Measurements from ENCODE around the gene ARHGEF33. TPM values are rescaled to one million over a fixed set of nuclear protein-coding genes. Genes with fewer than 3 reads are reported as not detected.

Gene ARHGEF33
- total RNA-seq, 4 donors from 2014 or later: 0.88 to 5.9 (median 2.2) TPM

GRCh38 chr2:38892819-38893218 lies 3.1 kb downstream of the ARHGEF33 start:
- no peaks in the 10 kb centered on the region for H3K27me3 ChIP-seq
- no peak overlapping the region for H3K4me3 ChIP-seq
- DNase-seq: no peak
- H3K4me1 ChIP-seq: no peaks in the 10 kb centered on the region
- no peak overlapping the region for H3K27ac ChIP-seq
- H3K9me3 ChIP-seq: no peaks in the 10 kb centered on the region
- intact Hi-C loops (cut with DNase I; ENCODE audit: low total_unique reads): no loop called here
- no peaks in the 10 kb centered on the region for H3K36me3 ChIP-seq
- TF ChIP-seq CTCF (IDR thresholded peaks at IDR 0.05): no peak
- TF ChIP-seq POLR2A (IDR thresholded peaks at IDR 0.05): no peak

- no peak for TF ChIP-seq POLR2A (IDR thresholded peaks at IDR 0.05)
- TF ChIP-seq CTCF (IDR thresholded peaks at IDR 0.05): no peak
- no peaks in the 10 kb centered on the region for H3K4me1 ChIP-seq
- H3K36me3 ChIP-seq: no peaks in the 10 kb centered on the region
- no peaks in the 10 kb centered on the region for H3K9me3 ChIP-seq
- H3K27me3 ChIP-seq: no peaks in the 10 kb centered on the region
- H3K4me3 ChIP-seq: no peak overlapping the region
- H3K27ac ChIP-seq: no peak overlapping the region
- DNase-seq: no peak
- intact Hi-C loops (cut with DNase I; ENCODE audit: low total_unique reads): no loop called here
These were observed 8.6 kb downstream of the ARHGEF33 start for GRCh38 chr2:38898256-38898655.

GRCh38 chr2:38900726-38901125 lies 11.1 kb downstream of the ARHGEF33 start:
- intact Hi-C loops (cut with DNase I; ENCODE audit: low total_unique reads): no loop called here
- Histone ChIP-seq H3K27ac (no peak overlapping the region), H3K9me3 (no peaks in the 10 kb centered on the region), H3K4me1 (no peaks in the 10 kb centered on the region), H3K27me3 (no peaks in the 10 kb centered on the region), H3K4me3 (no peak overlapping the region), H3K36me3 (no peaks in the 10 kb centered on the region)
- no peak for TF ChIP-seq POLR2A (IDR thresholded peaks at IDR 0.05)
- no peak for TF ChIP-seq CTCF (IDR thresholded peaks at IDR 0.05)
- DNase-seq: no peak

- no peak overlapping the region for H3K27ac ChIP-seq
- no peak overlapping the region for H3K4me3 ChIP-seq
- no peak for DNase-seq
- H3K9me3 ChIP-seq: no peaks in the 10 kb centered on the region
- no peaks in the 10 kb centered on the region for H3K27me3 ChIP-seq
- TF ChIP-seq POLR2A (IDR thresholded peaks at IDR 0.05): no peak
- no peak for TF ChIP-seq CTCF (IDR thresholded peaks at IDR 0.05)
- intact Hi-C loops (cut with DNase I; ENCODE audit: low total_unique reads): no loop called here
- H3K36me3 ChIP-seq: no peaks in the 10 kb centered on the region
- H3K4me1 ChIP-seq: no peaks in the 10 kb centered on the region
These were observed 15.6 kb downstream of the ARHGEF33 start for GRCh38 chr2:38905251-38905650.

- no peaks in the 10 kb centered on the region for H3K9me3 ChIP-seq
- TF ChIP-seq POLR2A (IDR thresholded peaks at IDR 0.05) (no peak), CTCF (IDR thresholded peaks at IDR 0.05) (no peak)
- no peaks in the 10 kb centered on the region for H3K36me3 ChIP-seq
- no peak for DNase-seq
- no peak overlapping the region for H3K4me3 ChIP-seq
- H3K4me1 ChIP-seq: no peaks in the 10 kb centered on the region
- no peaks in the 10 kb centered on the region for H3K27me3 ChIP-seq
- H3K27ac ChIP-seq: no peak overlapping the region
- intact Hi-C loops (cut with DNase I; ENCODE audit: low total_unique reads): no loop called here
These were observed 17.6 kb downstream of the ARHGEF33 start for GRCh38 chr2:38907242-38907641.

Measured in uterus (tissue), 4 donors.